Measurements from ENCODE around the gene UBALD2. TPM values are rescaled to one million over a fixed set of nuclear protein-coding genes. Genes with fewer than 3 reads are reported as not detected.

Gene UBALD2
- total and polyA plus RNA-seq, 2 of the 13 experiments (the other 11 are each of a cell fraction or from before 2014, with no cell fraction given): 3.3 to 89.7 TPM

DNA sequence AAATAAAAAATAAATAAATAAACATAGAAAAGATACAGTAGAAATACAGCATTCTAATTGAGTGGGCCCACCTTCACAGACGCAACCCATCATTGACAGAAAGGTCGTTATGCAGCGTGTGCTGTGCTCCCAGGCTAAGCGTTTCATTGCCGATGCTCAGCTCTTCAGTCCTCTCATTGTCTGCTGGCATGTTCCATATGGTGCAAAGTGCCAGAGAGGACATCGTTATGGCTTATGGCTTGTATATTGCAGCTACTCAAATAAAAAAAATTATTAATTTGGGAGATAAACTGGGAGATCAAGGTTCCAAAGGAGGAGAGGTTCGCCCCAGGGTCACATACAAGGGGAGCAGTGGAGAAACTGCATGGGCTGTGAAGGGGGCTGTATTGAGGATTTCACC lies 11.3 kb upstream of the UBALD2 start (continued):
- no peak for TF ChIP-seq ZBTB8A (CRISPR knock-in tag; IDR thresholded peaks at IDR 0.05; ENCODE audit: borderline replicate concordance, low read depth)
- TF ChIP-seq FOSL1 (CRISPR knock-in tag; IDR thresholded peaks at IDR 0.05; ENCODE audit: borderline replicate concordance): no peak

DNA sequence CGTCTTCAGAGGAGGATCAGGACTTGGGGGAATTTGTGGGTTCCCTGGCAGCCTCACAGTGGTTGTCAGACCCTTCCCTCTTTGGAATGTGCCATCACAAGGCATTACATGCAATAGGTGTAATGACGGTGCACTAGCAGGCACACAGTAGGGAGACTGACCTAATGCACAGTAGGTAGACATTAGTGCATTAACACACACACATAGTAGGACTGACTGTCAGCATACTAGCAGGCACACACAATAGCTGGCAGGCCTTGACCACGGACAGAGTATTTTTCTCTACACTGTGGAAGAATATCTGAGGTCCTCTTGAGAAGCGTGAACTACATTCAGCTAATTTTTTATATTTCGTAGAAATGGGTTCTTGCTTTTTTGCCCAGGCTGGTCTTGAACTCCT lies 10.9 kb upstream of the UBALD2 start:
- no peak overlapping the region for H2AFZ ChIP-seq (ENCODE audit: low read length)
- peaks cover 74% of the 10 kb centered on the region for H3K4me1 ChIP-seq (ENCODE audit: insufficient read depth, low read length)
- peak; percentile 75; the same call in 1 of the 2 replicates for TF ChIP-seq ZKSCAN1 (IDR thresholded peaks at IDR 0.05; ENCODE audit: low read length)
- no peak for TF ChIP-seq NFE2L1 (CRISPR knock-in tag; IDR thresholded peaks at IDR 0.05; ENCODE audit: borderline replicate concordance)
- TF ChIP-seq CBX1 (IDR thresholded peaks at IDR 0.05; ENCODE audit: low read depth): no peak
- TF ChIP-seq, protein P1, sequence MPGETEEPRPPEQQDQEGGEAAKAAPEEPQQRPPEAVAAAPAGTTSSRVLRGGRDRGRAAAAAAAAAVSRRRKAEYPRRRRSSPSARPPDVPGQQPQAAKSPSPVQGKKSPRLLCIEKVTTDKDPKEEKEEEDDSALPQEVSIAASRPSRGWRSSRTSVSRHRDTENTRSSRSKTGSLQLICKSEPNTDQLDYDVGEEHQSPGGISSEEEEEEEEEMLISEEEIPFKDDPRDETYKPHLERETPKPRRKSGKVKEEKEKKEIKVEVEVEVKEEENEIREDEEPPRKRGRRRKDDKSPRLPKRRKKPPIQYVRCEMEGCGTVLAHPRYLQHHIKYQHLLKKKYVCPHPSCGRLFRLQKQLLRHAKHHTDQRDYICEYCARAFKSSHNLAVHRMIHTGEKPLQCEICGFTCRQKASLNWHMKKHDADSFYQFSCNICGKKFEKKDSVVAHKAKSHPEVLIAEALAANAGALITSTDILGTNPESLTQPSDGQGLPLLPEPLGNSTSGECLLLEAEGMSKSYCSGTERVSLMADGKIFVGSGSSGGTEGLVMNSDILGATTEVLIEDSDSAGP (CRISPR knock-in tag; IDR thresholded peaks at IDR 0.05; ENCODE audit: borderline replicate concordance): no peak
- TF ChIP-seq REL (CRISPR knock-in tag; conservative IDR thresholded peaks at IDR 0.05): no peak
- H3K27ac ChIP-seq (ENCODE audit: extremely low read length, insufficient read depth, low read length): no peak overlapping the region
- WGBS (ENCODE audit: low lambda C conversion rate): 93% methylated on average over 5 of the region's 5 CpGs
- FAIRE-seq: no peak
- in situ Hi-C loops (cut with HindIII; ENCODE audit: extremely low pct_ligation_motif_present, low pct_unique_long_range_greater_than_20kb) (no loop called here), intact Hi-C loops (cut with micrococcal nuclease; ENCODE audit: unreplicated experiment) (no loop called here)
- H4K20me1 ChIP-seq (ENCODE audit: insufficient read depth, low read length): no peaks in the 10 kb centered on the region
- H3K79me2 ChIP-seq (ENCODE audit: insufficient read depth, low read length): no peaks in the 10 kb centered on the region
- H3K9ac ChIP-seq (ENCODE audit: insufficient read depth, low read depth, low read length): no peak overlapping the region
- H3K9me3 ChIP-seq (ENCODE audit: low read length): no peaks in the 10 kb centered on the region
- DNase-seq (ENCODE audit: low spot score): no peak
- H3K27me3 ChIP-seq (ENCODE audit: control insufficient read depth in 1 of 2, insufficient read depth in 2 of 2, low read length in 2 of 2): no peaks in the 10 kb centered on the region
- H3K4me2 ChIP-seq (ENCODE audit: low read depth, low read length): no peak overlapping the region
- H3K36me3 ChIP-seq (replicated peaks in 1 of 2; ENCODE audit: control insufficient read depth in 1 of 2, insufficient read depth in 2 of 2, low read length in 2 of 2): no peaks in the 10 kb centered on the region
- ChIA-PET POLR2A (no interaction called here), CTCF (ENCODE audit: low intra/inter-chr PET ratio, low total read pairs) (no interaction called here)
- no peak overlapping the region for H3K4me3 ChIP-seq (replicated peaks in 1 of 3; ENCODE audit: insufficient read depth in 1 of 3, low read depth in 2 of 3, low read length in 3 of 3)
- BruUV-seq (replicated peaks): no TSS peak
- no peak for ATAC-seq

Measured in HepG2 (cell line).